HEK293 (cell line): ENCODE results near the gene TMEM232.
"Not testable (repeated sequence)": the region's sequence is repeated elsewhere in the genome, so short reads cannot be mapped to it uniquely, and the experiment has no call there.

Source experiments
- CTCF ChIA-PET: fragments of 350-600 bp; formaldehyde crosslinking; extraction: SDS; loops from one replicate; lab custom pipeline; 2021; ENCODE audit warnings: antibody characterized with exemption; lab: Yijun Ruan, JAX
- POLR2A ChIA-PET: fragments of 300-600 bp; formaldehyde crosslinking; extraction: SDS; loops from one replicate; lab custom pipeline; 2020; ENCODE audit warnings: antibody characterized with exemption, inconsistent platforms; lab: Yijun Ruan, JAX
- H3K27ac ChIP-seq: fragments of 200-500 bp; sonication (Bioruptor generic); 2 replicates; pipeline ENCODE4 v1.5.1; 2014; ENCODE audit warnings: low read depth, low read length, control low read depth, inconsistent platforms; ENCODE audit errors: extremely low read depth
- H3K36me3 ChIP-seq, 2 experiments: fragments of 200-500 bp in 1 of 2; sonication (Bioruptor generic) in 1 of 2; 1 replicate in 1 of 2; 2 replicates in 1 of 2; pipeline ENCODE4 v1.5.1; 2014 to 2017; ENCODE audit warnings: inconsistent platforms in 2 of 2, low read length in 2 of 2; ENCODE audit not compliant: control insufficient read depth in 2 of 2, insufficient read depth in 1 of 2
- H3K4me1 ChIP-seq: fragments of 200-500 bp; sonication (Bioruptor generic); 2 replicates; pipeline ENCODE4 v1.5.1; 2014; ENCODE audit warnings: mild to moderate bottlenecking, low read length, inconsistent platforms; ENCODE audit not compliant: control insufficient read depth, insufficient read depth
- H3K4me3 ChIP-seq: 2 replicates; pipeline ENCODE4 v1.5.1; 2011; ENCODE audit warnings: low read depth, mild to moderate bottlenecking, control low read depth, low read length, moderate library complexity
- H3K9me3 ChIP-seq: fragments of 200-500 bp; sonication (Bioruptor generic); 2 replicates; pipeline ENCODE4 v1.5.1; 2014; ENCODE audit warnings: low read depth, low read length, inconsistent platforms; ENCODE audit not compliant: control insufficient read depth, insufficient read depth
- SP7 ChIP-seq: fragments of 450-650 bp; formaldehyde crosslinking; IDR thresholded peaks from 2 replicates; pipeline ENCODE4 v1.5.1; 2016; ENCODE audit warnings: missing biosample characterization, missing genetic modification characterization
- TCF7L2 ChIP-seq: IDR thresholded peaks from 2 replicates; pipeline ENCODE4 v1.6.1; 2011; ENCODE audit warnings: low read depth, mild to moderate bottlenecking, inconsistent platforms, low read length, moderate library complexity, borderline replicate concordance
- YY1 ChIP-seq: fragments of 450-650 bp; formaldehyde crosslinking; IDR thresholded peaks from 2 replicates; pipeline ENCODE4 v1.5.1; 2018; ENCODE audit warnings: missing biosample characterization, missing genetic modification characterization
- ZFP69B ChIP-seq: fragments of 450-650 bp; formaldehyde crosslinking; IDR thresholded peaks from 2 replicates; pipeline ENCODE4 v1.5.1; 2016; ENCODE audit warnings: missing biosample characterization, missing genetic modification characterization
- ZNF146 ChIP-seq: fragments of 450-650 bp; formaldehyde crosslinking; IDR thresholded peaks from 2 replicates; pipeline ENCODE4 v1.5.1; 2016; ENCODE audit warnings: missing biosample characterization, missing genetic modification characterization
- ZNF292 ChIP-seq: fragments of 450-650 bp; formaldehyde crosslinking; IDR thresholded peaks from 2 replicates; pipeline ENCODE4 v1.5.1; 2016; ENCODE audit warnings: low read depth, missing biosample characterization, missing genetic modification characterization, borderline replicate concordance
- ZNF311 ChIP-seq: fragments of 450-650 bp; formaldehyde crosslinking; IDR thresholded peaks from 2 replicates; pipeline ENCODE4 v1.5.1; 2017; ENCODE audit warnings: missing biosample characterization, missing genetic modification characterization, borderline replicate concordance
- ZNF37A ChIP-seq: fragments of 450-650 bp; IDR thresholded peaks from 2 replicates; pipeline ENCODE4 v1.5.1; 2018; ENCODE audit warnings: missing biosample characterization, missing genetic modification characterization
- ZNF394 ChIP-seq: fragments of 450-650 bp; formaldehyde crosslinking; IDR thresholded peaks from 2 replicates; pipeline ENCODE4 v1.5.1; 2016; ENCODE audit warnings: missing biosample characterization, missing genetic modification characterization, mild to moderate bottlenecking, moderate library complexity, borderline replicate concordance
- ZNF548 ChIP-seq: fragments of 450-650 bp; formaldehyde crosslinking; IDR thresholded peaks from 2 replicates; pipeline ENCODE4 v1.5.1; 2016; ENCODE audit warnings: missing biosample characterization, missing genetic modification characterization
- ZNF610 ChIP-seq: fragments of 450-650 bp; formaldehyde crosslinking; IDR thresholded peaks from 2 replicates; pipeline ENCODE4 v1.5.1; 2016; ENCODE audit warnings: missing biosample characterization, missing genetic modification characterization, borderline replicate concordance
- TF ChIP-seq, protein P1 (sequence below): fragments of 450-650 bp; formaldehyde crosslinking; IDR thresholded peaks from 2 replicates; pipeline ENCODE4 v1.5.1; 2016; ENCODE audit warnings: missing biosample characterization, missing genetic modification characterization
- TF ChIP-seq, protein P2 (sequence below): fragments of 450-650 bp; formaldehyde crosslinking; IDR thresholded peaks from 2 replicates; pipeline ENCODE4 v1.5.1; 2016; ENCODE audit warnings: missing biosample characterization, missing genetic modification characterization
- TF ChIP-seq, protein P3 (sequence below): fragments of 450-650 bp; formaldehyde crosslinking; IDR thresholded peaks from 2 replicates; pipeline ENCODE4 v1.5.1; 2016; ENCODE audit warnings: missing biosample characterization, missing genetic modification characterization
- TF ChIP-seq, protein P4 (sequence below): fragments of 450-650 bp; formaldehyde crosslinking; IDR thresholded peaks from 2 replicates; pipeline ENCODE4 v1.5.1; 2016; ENCODE audit warnings: missing biosample characterization, missing genetic modification characterization
- TF ChIP-seq, protein P5 (sequence below): fragments of 450-650 bp; formaldehyde crosslinking; IDR thresholded peaks from 2 replicates; pipeline ENCODE4 v1.5.1; 2017; ENCODE audit warnings: missing biosample characterization, missing genetic modification characterization

TMEM232 gene

DNA sequence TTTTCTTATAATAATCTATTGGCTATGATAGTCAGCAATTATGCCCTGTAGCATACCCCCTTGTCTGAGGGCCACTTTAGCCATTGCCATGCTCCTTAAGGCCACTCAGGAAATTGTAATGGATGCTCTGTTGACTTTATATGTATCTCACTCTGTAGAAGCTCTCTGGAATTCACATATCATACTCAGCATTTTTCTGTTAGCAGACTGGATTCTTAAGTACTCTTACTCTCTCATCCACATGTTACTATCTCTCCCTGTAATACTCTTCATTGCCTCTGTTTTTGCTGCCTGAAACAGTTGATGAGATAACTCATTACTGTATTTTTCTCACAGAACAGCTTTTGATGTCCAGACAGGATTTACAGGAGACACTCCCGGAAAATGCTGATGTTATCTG, 24.2 kb downstream of the TMEM232 start:
- ChIA-PET POLR2A (no interaction called here), CTCF (interaction anchor here (0.5 to 0.6 kb wide), 3 partner anchors 26 to 326 kb away, joined by 3 read pairs; no protein-coding TSS in a partner anchor)
- Histone ChIP-seq H3K4me3 (no peak overlapping the region), H3K4me1 (no peaks in the 10 kb centered on the region), H3K27ac (no peak overlapping the region), H3K9me3 (no peaks in the 10 kb centered on the region), H3K36me3 (no peaks in the 10 kb centered on the region)
- TF ChIP-seq, protein P1, sequence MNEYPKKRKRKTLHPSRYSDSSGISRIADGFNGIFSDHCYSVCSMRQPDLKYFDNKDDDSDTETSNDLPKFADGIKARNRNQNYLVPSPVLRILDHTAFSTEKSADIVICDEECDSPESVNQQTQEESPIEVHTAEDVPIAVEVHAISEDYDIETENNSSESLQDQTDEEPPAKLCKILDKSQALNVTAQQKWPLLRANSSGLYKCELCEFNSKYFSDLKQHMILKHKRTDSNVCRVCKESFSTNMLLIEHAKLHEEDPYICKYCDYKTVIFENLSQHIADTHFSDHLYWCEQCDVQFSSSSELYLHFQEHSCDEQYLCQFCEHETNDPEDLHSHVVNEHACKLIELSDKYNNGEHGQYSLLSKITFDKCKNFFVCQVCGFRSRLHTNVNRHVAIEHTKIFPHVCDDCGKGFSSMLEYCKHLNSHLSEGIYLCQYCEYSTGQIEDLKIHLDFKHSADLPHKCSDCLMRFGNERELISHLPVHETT: no peak
- TF ChIP-seq TCF7L2 (no peak), ZNF311 (tag by site-specific recombination) (no peak), ZNF394 (tag by site-specific recombination) (no peak), ZNF37A (tag by site-specific recombination) (no peak), ZFP69B (tag by site-specific recombination) (no peak)

DNA sequence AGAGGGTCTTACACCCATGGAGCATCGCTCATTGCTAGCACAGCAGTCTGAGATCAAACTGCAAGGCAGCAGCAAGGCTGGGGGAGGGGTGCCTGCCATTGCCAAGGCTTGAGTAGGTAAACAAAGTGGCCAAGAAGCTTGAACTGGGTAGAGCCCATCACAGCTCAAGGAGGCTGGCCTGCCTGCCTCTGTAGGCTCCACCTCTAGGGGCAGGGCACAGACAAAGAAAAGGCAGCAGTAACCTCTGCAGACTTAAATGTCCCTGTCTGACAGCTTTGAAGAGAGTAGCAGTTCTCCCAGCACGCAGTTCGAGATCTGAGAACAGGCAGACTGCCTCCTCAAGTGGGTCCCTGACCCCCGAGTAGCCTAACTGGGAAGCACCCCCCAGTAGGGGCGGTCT, 33.8 kb downstream of the TMEM232 start:
- H3K4me3 ChIP-seq, H3K27ac ChIP-seq, H3K9me3 ChIP-seq, POLR2A ChIA-PET, H3K4me1 ChIP-seq, H3K36me3 ChIP-seq: not testable (repeated sequence)
- CTCF ChIA-PET: interaction anchor here (0.8 kb wide), 1 partner anchor 13 kb away, joined by 3 read pairs; no protein-coding TSS in a partner anchor

DNA sequence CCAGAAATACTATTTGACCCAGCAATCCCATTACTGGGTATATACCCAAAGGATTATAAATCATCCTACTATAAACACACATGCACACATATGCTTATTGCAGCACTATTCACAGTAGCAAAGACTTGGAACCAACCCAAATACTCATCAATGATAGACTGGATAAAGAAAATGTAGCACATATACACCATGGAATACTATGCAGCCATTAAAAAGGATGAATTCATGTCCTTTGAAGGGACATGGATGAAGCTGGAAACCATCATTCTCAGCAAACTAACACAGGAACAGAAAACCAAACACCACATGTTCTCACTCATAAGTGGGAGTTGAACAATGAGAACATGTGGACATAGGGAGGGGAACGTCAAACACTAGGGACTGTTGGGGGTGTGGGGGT, 35.9 kb downstream of the TMEM232 start:
- H3K9me3 ChIP-seq, H3K36me3 ChIP-seq, POLR2A ChIA-PET, H3K4me3 ChIP-seq, CTCF ChIA-PET, H3K4me1 ChIP-seq, H3K27ac ChIP-seq: not testable (repeated sequence)
- TF ChIP-seq, protein P2, sequence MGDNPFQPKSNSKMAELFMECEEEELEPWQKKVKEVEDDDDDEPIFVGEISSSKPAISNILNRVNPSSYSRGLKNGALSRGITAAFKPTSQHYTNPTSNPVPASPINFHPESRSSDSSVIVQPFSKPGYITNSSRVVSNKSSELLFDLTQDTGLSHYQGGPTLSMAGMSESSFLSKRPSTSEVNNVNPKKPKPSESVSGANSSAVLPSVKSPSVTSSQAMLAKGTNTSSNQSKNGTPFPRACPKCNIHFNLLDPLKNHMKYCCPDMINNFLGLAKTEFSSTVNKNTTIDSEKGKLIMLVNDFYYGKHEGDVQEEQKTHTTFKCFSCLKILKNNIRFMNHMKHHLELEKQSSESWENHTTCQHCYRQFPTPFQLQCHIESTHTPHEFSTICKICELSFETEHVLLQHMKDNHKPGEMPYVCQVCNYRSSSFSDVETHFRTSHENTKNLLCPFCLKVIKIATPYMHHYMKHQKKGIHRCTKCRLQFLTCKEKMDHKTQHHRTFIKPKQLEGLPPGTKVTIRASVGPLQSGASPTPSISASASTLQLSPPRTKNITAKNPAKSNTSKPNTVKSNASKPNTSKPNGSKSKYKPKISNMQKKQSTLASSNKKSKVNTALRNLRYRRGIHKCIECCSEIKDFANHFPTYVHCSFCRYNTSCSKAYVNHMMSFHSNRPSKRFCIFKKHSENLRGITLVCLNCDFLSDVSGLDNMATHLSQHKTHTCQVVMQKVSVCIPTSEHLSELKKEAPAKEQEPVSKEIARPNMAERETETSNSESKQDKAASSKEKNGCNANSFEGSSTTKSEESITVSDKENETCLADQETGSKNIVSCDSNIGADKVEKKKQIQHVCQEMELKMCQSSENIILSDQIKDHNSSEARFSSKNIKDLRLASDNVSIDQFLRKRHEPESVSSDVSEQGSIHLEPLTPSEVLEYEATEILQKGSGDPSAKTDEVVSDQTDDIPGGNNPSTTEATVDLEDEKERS (tag by site-specific recombination): peak; percentile 53; the same call in 1 of the 2 replicates
- TF ChIP-seq ZNF146 (tag by site-specific recombination): peak; percentile 77
- TF ChIP-seq, protein P3, sequence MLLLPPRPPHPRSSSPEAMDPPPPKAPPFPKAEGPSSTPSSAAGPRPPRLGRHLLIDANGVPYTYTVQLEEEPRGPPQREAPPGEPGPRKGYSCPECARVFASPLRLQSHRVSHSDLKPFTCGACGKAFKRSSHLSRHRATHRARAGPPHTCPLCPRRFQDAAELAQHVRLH: 0 out of 2 replicates have a peak, but pooled peaks have one; percentile 21

DNA sequence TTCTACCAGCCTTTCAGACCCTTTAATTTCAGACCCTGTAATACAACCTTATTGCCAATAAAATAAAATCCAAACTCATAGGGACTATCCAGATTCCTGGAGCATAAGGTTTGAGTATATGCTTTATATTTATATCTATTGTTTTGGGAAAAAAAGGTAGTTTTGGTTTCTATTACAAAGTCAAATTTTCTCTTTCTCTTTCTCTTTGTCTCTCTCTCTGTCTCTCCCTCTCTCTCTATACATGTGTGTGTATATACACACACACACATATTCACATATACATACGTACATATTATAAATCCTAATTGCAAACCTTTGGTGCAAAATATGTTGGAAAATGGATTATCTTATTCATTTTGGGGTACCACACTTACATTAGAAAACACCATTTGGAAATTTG, 39.0 kb downstream of the TMEM232 start:
- CTCF ChIA-PET: no interaction called here
- Histone ChIP-seq H3K27ac (no peak overlapping the region), H3K4me3 (no peak overlapping the region), H3K36me3 (no peaks in the 10 kb centered on the region), H3K4me1 (no peaks in the 10 kb centered on the region), H3K9me3 (no peaks in the 10 kb centered on the region)
- POLR2A ChIA-PET: no interaction called here
- TF ChIP-seq ZNF548 (tag by site-specific recombination) (no peak), YY1 (tag by site-specific recombination) (no peak), ZNF292 (no peak), ZNF610 (no peak), SP7 (tag by site-specific recombination) (no peak)
- TF ChIP-seq, protein P4, sequence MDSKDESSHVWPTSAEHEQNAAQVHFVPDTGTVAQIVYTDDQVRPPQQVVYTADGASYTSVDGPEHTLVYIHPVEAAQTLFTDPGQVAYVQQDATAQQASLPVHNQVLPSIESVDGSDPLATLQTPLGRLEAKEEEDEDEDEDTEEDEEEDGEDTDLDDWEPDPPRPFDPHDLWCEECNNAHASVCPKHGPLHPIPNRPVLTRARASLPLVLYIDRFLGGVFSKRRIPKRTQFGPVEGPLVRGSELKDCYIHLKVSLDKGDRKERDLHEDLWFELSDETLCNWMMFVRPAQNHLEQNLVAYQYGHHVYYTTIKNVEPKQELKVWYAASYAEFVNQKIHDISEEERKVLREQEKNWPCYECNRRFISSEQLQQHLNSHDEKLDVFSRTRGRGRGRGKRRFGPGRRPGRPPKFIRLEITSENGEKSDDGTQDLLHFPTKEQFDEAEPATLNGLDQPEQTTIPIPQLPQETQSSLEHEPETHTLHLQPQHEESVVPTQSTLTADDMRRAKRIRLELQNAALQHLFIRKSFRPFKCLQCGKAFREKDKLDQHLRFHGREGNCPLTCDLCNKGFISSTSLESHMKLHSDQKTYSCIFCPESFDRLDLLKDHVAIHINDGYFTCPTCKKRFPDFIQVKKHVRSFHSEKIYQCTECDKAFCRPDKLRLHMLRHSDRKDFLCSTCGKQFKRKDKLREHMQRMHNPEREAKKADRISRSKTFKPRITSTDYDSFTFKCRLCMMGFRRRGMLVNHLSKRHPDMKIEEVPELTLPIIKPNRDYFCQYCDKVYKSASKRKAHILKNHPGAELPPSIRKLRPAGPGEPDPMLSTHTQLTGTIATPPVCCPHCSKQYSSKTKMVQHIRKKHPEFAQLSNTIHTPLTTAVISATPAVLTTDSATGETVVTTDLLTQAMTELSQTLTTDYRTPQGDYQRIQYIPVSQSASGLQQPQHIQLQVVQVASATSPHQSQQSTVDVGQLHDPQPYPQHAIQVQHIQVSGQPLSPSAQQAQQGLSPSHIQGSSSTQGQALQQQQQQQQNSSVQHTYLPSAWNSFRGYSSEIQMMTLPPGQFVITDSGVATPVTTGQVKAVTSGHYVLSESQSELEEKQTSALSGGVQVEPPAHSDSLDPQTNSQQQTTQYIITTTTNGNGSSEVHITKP (tag by site-specific recombination): no peak
- TF ChIP-seq, protein P5, sequence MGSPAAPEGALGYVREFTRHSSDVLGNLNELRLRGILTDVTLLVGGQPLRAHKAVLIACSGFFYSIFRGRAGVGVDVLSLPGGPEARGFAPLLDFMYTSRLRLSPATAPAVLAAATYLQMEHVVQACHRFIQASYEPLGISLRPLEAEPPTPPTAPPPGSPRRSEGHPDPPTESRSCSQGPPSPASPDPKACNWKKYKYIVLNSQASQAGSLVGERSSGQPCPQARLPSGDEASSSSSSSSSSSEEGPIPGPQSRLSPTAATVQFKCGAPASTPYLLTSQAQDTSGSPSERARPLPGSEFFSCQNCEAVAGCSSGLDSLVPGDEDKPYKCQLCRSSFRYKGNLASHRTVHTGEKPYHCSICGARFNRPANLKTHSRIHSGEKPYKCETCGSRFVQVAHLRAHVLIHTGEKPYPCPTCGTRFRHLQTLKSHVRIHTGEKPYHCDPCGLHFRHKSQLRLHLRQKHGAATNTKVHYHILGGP (tag by site-specific recombination): no peak
